GM23338 (cell line): ENCODE results near the gene RTL10. TPM values are rescaled to one million over a fixed set of nuclear protein-coding genes. Genes with fewer than 3 reads are reported as not detected.

ENCODE experiments used
- ATAC-seq: fragments of 200-7000 bp; cut with Tn5 transposase; 3 replicates; pipeline ENCODE4 v1.9.1; 2020
- DNase-seq: peaks from one replicate; pipeline ENCODE4 v3.0.0-alpha.2; 2015; ENCODE audit warnings: low spot score
- H2AFZ ChIP-seq: fragments of 200-600 bp; sonication (generic); 2 replicates; pipeline ENCODE4 v1.8.0; 2016; ENCODE audit warnings: antibody characterized with exemption, mild to moderate bottlenecking, moderate library complexity
- H3F3A ChIP-seq: fragments of 200-600 bp; sonication (generic); replicated peaks from 2 replicates; pipeline ENCODE4 v1.8.0; 2017; ENCODE audit warnings: antibody characterized with exemption, mixed run types, low read depth
- H3K27ac ChIP-seq: fragments of 200-600 bp; sonication (generic); 2 replicates; pipeline ENCODE4 v1.6.1; 2016; ENCODE audit warnings: low read depth
- H3K27me3 ChIP-seq: fragments of 200-600 bp; sonication (generic); 2 replicates; pipeline ENCODE4 v1.8.0; 2016; ENCODE audit warnings: mild to moderate bottlenecking, mixed run types, moderate library complexity; ENCODE audit not compliant: insufficient read depth
- H3K36me3 ChIP-seq: fragments of 200-600 bp; sonication (generic); 2 replicates; pipeline ENCODE4 v1.8.0; 2016; ENCODE audit warnings: mild to moderate bottlenecking; ENCODE audit not compliant: insufficient read depth
- H3K4me1 ChIP-seq: fragments of 200-600 bp; sonication (generic); 2 replicates; pipeline ENCODE4 v1.8.0; 2016; ENCODE audit warnings: mild to moderate bottlenecking, moderate library complexity; ENCODE audit not compliant: insufficient read depth
- H3K4me2 ChIP-seq: fragments of 200-600 bp; sonication (generic); 2 replicates; pipeline ENCODE4 v1.7.1; 2017; ENCODE audit warnings: mixed run types
- H3K4me3 ChIP-seq: fragments of 200-600 bp; sonication (generic); 2 replicates; pipeline ENCODE4 v1.6.1; 2016; ENCODE audit warnings: mixed run types
- H3K79me2 ChIP-seq: fragments of 200-600 bp; sonication (generic); replicated peaks from 2 replicates; pipeline ENCODE4 v1.8.0; 2017; ENCODE audit warnings: mild to moderate bottlenecking; ENCODE audit not compliant: insufficient read depth
- H3K9me2 ChIP-seq: fragments of 200-600 bp; sonication (generic); 2 replicates; pipeline ENCODE4 v1.8.0; 2017; ENCODE audit not compliant: insufficient read depth
- H4K20me1 ChIP-seq: fragments of 200-600 bp; sonication (generic); replicated peaks from 2 replicates; pipeline ENCODE4 v1.8.0; 2017; ENCODE audit warnings: mild to moderate bottlenecking; ENCODE audit not compliant: insufficient read depth
- H3K27ac Mint-ChIP-seq: 2 replicates; pipeline ENCODE4 v1.8.0; 2020; ENCODE audit warnings: inconsistent platforms, mild to moderate bottlenecking, moderate library complexity, mixed read lengths
- H3K27me3 Mint-ChIP-seq: 3 replicates; pipeline ENCODE4 v1.8.0; 2022; ENCODE audit warnings: low read depth, mild to moderate bottlenecking, moderate library complexity, mixed read lengths, inconsistent platforms; ENCODE audit not compliant: insufficient read depth, poor library complexity
- H3K36me3 Mint-ChIP-seq: 3 replicates; pipeline ENCODE4 v1.8.0; 2021; ENCODE audit warnings: low read depth, mild to moderate bottlenecking, inconsistent platforms, moderate library complexity, mixed read lengths
- H3K4me1 Mint-ChIP-seq: 3 replicates; pipeline ENCODE4 v1.8.0; 2020; ENCODE audit warnings: mild to moderate bottlenecking, inconsistent platforms, mixed read lengths
- H3K4me3 Mint-ChIP-seq: 3 replicates; pipeline ENCODE4 v1.8.0; 2021; ENCODE audit warnings: moderate library complexity, mild to moderate bottlenecking, inconsistent platforms, mixed read lengths
- H3K9me3 Mint-ChIP-seq: 3 replicates; pipeline ENCODE4 v1.8.0; 2020; ENCODE audit warnings: moderate library complexity, mild to moderate bottlenecking, inconsistent platforms, mixed read lengths
- CREB1 ChIP-seq: fragments of 250-450 bp; sonication (Bioruptor Pico); IDR thresholded peaks from 2 replicates; pipeline ENCODE4 v1.5.0; 2020; ENCODE audit warnings: low read depth, mild to moderate bottlenecking, moderate library complexity
- JUNB ChIP-seq: IDR thresholded peaks from one replicate; pipeline ENCODE4 v1.6.1; 2016; ENCODE audit warnings: antibody characterized with exemption; ENCODE audit not compliant: unreplicated experiment
- STAT1 ChIP-seq: IDR thresholded peaks from one replicate; pipeline ENCODE4 v1.6.1; 2016; ENCODE audit warnings: antibody characterized with exemption; ENCODE audit not compliant: unreplicated experiment
- ZNF114 ChIP-seq: fragments of 250-450 bp; sonication (Bioruptor Pico); IDR thresholded peaks from 2 replicates; pipeline ENCODE4 v1.5.0; 2020; ENCODE audit warnings: mild to moderate bottlenecking, moderate library complexity
- ZNF331 ChIP-seq: fragments of 250-450 bp; sonication (Bioruptor Pico); IDR thresholded peaks from 2 replicates; pipeline ENCODE4 v1.5.0; 2020; ENCODE audit warnings: low read depth, mild to moderate bottlenecking, moderate library complexity
- polyA plus RNA-seq: library from polyadenylated mRNA; unstranded; fragments of >200 nt; fragmentation: Nextera tagmentation; extraction: Ambion mirVana; gene quantifications from 2 replicates; pipeline ENCODE4 v1.2.1, GENCODE V29; 2016
- total RNA-seq: library from RNA; depleted of rRNA; stranded (reverse); fragments of >200 nt; shearing (Covaris generic); gene quantifications from 2 replicates; pipeline ENCODE4 v1.2.3, GENCODE V29; 2014
- TF ChIP-seq, protein P1 (sequence below): IDR thresholded peaks from 2 replicates; pipeline ENCODE4 v1.6.1; 2016; ENCODE audit warnings: antibody characterized with exemption
- TF ChIP-seq, protein P2 (sequence below): fragments of 250-450 bp; sonication (Bioruptor Pico); IDR thresholded peaks from 2 replicates; pipeline ENCODE4 v1.5.0; 2020; ENCODE audit warnings: mild to moderate bottlenecking, moderate library complexity

RTL10 gene
- total and polyA plus RNA-seq, 2 experiments from 2014 or later, result 9.4 to 17.4 TPM

DNA sequence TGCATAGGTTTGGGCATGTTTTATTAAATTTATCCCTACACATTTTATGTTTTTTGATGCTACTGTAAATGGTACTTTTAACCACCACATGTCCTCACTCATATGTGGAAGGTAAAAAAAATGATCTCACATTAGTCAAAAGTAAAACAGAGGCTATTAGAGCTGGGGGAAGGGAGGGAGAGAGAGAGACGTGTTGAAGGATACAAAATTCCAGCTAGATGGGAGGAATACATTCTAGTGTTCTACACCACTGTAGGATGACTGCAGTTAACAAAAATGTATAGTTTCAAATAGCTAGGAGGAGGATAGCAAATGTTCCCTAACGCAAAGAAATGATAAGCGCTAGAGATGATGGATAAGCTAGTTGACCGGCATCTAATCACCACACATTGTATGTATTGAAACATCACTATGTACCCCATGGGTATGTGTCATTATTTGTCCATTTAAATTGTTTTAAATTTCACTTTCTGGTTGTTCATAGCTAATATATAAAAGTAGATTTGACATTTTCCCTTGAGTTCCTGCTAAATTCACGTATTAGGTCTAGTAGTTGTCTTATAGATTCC, 9.9 kb upstream of the RTL10 start:
- peaks cover 11% of the 10 kb centered on the region for H3K27me3 Mint-ChIP-seq
- Histone ChIP-seq H3K4me2 (no peak overlapping the region), H3K4me1 (no peaks in the 10 kb centered on the region), H2AFZ (no peak overlapping the region), H3K27me3 (no peaks in the 10 kb centered on the region), H3K27ac (no peak overlapping the region), H3K9me2 (no peaks in the 10 kb centered on the region), H3K4me3 (no peak overlapping the region), H3F3A (no peaks in the 10 kb centered on the region), H4K20me1 (no peaks in the 10 kb centered on the region), H3K79me2 (no peaks in the 10 kb centered on the region), H3K36me3 (no peaks in the 10 kb centered on the region)
- H3K4me3 Mint-ChIP-seq, result no peak overlapping the region
- H3K9me3 Mint-ChIP-seq, result no peaks in the 10 kb centered on the region
- ATAC-seq (no peak), DNase-seq (no peak)
- no peaks in the 10 kb centered on the region; the same call in 2 of the 3 replicates for H3K36me3 Mint-ChIP-seq
- peaks cover 12% of the 10 kb centered on the region for H3K4me1 Mint-ChIP-seq
- TF ChIP-seq JUNB (no peak), STAT1 (no peak), ZNF114 (no peak)
- H3K27ac Mint-ChIP-seq, result no peak overlapping the region

DNA sequence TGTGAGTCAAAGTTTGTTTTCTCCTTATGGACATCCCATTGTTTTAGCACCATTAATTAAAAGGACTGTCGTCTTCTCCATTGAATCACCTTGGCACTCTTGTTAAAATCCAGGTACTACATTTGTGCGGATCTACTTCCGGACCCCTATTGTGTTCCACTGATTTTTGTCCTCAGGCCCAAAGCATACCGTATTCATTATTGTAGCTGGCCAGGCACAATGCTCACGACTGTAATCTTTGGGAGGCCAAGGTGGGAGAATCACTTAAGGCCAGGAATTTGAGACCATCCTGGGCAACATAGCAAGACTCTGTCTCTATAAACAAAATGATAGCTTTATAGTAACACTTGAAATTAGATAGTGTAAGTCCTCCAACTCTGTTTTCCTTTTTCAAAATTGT, 8.9 kb upstream of the RTL10 start:
- no peak for ATAC-seq
- no peak overlapping the region for H3K27ac ChIP-seq
- peaks cover 4% of the 10 kb centered on the region for H3K27me3 Mint-ChIP-seq
- H3K79me2 ChIP-seq, result no peaks in the 10 kb centered on the region
- H3K9me3 Mint-ChIP-seq, result no peaks in the 10 kb centered on the region
- H3K36me3 Mint-ChIP-seq, result no peaks in the 10 kb centered on the region; the same call in 2 of the 3 replicates
- no peaks in the 10 kb centered on the region for H3K4me1 ChIP-seq
- no peak for TF ChIP-seq ZNF331 (CRISPR knock-in tag)
- TF ChIP-seq, protein P1, sequence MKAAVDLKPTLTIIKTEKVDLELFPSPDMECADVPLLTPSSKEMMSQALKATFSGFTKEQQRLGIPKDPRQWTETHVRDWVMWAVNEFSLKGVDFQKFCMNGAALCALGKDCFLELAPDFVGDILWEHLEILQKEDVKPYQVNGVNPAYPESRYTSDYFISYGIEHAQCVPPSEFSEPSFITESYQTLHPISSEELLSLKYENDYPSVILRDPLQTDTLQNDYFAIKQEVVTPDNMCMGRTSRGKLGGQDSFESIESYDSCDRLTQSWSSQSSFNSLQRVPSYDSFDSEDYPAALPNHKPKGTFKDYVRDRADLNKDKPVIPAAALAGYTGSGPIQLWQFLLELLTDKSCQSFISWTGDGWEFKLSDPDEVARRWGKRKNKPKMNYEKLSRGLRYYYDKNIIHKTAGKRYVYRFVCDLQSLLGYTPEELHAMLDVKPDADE, result no peak
- no peak for TF ChIP-seq CREB1
- no peak for TF ChIP-seq STAT1
- no peaks in the 10 kb centered on the region for H3F3A ChIP-seq
- H3K4me1 Mint-ChIP-seq, result peaks cover 7% of the 10 kb centered on the region
- no peak overlapping the region for H3K4me2 ChIP-seq
- no peaks in the 10 kb centered on the region for H3K36me3 ChIP-seq
- no peaks in the 10 kb centered on the region for H3K27me3 ChIP-seq
- no peak overlapping the region for H3K27ac Mint-ChIP-seq
- H2AFZ ChIP-seq, result no peak overlapping the region
- no peaks in the 10 kb centered on the region for H4K20me1 ChIP-seq
- H3K4me3 ChIP-seq, result no peak overlapping the region
- no peak for DNase-seq
- H3K9me2 ChIP-seq, result no peaks in the 10 kb centered on the region
- no peak overlapping the region for H3K4me3 Mint-ChIP-seq

DNA sequence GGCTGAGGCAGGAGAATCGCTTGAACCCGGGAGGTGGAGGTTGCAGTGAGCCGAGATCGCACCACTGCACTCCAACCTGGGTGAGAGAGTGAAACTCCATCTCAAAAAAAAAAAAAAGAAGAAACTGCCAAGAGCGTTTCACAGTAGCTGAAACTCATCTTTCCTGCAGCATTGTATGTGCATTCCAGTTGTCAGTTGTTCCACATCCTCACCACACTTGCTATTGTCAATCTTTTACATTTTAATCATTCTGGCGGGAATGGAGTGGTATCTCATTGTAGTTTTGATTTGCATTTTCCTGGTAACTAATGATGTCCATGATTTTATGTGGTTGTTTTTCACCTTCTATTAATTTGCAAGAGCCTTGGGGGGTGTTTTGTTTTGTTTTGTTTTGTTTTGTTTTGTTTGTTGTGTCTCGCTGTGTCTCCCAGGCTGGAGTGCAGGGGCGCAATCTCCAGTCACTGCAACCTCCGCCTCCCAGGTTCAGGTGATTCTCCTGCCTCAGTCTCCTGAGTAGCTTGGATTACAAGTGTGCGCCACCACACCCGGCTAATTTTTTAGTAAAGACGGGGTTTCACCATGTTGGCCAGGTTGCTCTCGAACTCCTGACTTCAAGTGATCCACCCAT, 8.1 kb upstream of the RTL10 start:
- H3K4me2 ChIP-seq, result no peak overlapping the region
- H3K27ac Mint-ChIP-seq, result no peak overlapping the region
- H3K36me3 ChIP-seq, result no peaks in the 10 kb centered on the region
- no peak overlapping the region for H3K4me3 ChIP-seq
- DNase-seq (no peak), ATAC-seq (no peak)
- H3F3A ChIP-seq, result no peaks in the 10 kb centered on the region
- no peaks in the 10 kb centered on the region for H4K20me1 ChIP-seq
- H3K27ac ChIP-seq, result no peak overlapping the region
- peaks cover 7% of the 10 kb centered on the region; the same call in 2 of the 3 replicates for H3K4me1 Mint-ChIP-seq
- H2AFZ ChIP-seq, result no peak overlapping the region
- no peaks in the 10 kb centered on the region for H3K4me1 ChIP-seq
- peaks cover 2% of the 10 kb centered on the region for H3K27me3 Mint-ChIP-seq
- H3K9me3 Mint-ChIP-seq, result no peaks in the 10 kb centered on the region
- no peaks in the 10 kb centered on the region for H3K79me2 ChIP-seq
- no peaks in the 10 kb centered on the region for H3K9me2 ChIP-seq
- H3K27me3 ChIP-seq, result no peaks in the 10 kb centered on the region
- no peak overlapping the region for H3K4me3 Mint-ChIP-seq
- H3K36me3 Mint-ChIP-seq, result no peaks in the 10 kb centered on the region; the same call in 2 of the 3 replicates
- TF ChIP-seq, protein P2, sequence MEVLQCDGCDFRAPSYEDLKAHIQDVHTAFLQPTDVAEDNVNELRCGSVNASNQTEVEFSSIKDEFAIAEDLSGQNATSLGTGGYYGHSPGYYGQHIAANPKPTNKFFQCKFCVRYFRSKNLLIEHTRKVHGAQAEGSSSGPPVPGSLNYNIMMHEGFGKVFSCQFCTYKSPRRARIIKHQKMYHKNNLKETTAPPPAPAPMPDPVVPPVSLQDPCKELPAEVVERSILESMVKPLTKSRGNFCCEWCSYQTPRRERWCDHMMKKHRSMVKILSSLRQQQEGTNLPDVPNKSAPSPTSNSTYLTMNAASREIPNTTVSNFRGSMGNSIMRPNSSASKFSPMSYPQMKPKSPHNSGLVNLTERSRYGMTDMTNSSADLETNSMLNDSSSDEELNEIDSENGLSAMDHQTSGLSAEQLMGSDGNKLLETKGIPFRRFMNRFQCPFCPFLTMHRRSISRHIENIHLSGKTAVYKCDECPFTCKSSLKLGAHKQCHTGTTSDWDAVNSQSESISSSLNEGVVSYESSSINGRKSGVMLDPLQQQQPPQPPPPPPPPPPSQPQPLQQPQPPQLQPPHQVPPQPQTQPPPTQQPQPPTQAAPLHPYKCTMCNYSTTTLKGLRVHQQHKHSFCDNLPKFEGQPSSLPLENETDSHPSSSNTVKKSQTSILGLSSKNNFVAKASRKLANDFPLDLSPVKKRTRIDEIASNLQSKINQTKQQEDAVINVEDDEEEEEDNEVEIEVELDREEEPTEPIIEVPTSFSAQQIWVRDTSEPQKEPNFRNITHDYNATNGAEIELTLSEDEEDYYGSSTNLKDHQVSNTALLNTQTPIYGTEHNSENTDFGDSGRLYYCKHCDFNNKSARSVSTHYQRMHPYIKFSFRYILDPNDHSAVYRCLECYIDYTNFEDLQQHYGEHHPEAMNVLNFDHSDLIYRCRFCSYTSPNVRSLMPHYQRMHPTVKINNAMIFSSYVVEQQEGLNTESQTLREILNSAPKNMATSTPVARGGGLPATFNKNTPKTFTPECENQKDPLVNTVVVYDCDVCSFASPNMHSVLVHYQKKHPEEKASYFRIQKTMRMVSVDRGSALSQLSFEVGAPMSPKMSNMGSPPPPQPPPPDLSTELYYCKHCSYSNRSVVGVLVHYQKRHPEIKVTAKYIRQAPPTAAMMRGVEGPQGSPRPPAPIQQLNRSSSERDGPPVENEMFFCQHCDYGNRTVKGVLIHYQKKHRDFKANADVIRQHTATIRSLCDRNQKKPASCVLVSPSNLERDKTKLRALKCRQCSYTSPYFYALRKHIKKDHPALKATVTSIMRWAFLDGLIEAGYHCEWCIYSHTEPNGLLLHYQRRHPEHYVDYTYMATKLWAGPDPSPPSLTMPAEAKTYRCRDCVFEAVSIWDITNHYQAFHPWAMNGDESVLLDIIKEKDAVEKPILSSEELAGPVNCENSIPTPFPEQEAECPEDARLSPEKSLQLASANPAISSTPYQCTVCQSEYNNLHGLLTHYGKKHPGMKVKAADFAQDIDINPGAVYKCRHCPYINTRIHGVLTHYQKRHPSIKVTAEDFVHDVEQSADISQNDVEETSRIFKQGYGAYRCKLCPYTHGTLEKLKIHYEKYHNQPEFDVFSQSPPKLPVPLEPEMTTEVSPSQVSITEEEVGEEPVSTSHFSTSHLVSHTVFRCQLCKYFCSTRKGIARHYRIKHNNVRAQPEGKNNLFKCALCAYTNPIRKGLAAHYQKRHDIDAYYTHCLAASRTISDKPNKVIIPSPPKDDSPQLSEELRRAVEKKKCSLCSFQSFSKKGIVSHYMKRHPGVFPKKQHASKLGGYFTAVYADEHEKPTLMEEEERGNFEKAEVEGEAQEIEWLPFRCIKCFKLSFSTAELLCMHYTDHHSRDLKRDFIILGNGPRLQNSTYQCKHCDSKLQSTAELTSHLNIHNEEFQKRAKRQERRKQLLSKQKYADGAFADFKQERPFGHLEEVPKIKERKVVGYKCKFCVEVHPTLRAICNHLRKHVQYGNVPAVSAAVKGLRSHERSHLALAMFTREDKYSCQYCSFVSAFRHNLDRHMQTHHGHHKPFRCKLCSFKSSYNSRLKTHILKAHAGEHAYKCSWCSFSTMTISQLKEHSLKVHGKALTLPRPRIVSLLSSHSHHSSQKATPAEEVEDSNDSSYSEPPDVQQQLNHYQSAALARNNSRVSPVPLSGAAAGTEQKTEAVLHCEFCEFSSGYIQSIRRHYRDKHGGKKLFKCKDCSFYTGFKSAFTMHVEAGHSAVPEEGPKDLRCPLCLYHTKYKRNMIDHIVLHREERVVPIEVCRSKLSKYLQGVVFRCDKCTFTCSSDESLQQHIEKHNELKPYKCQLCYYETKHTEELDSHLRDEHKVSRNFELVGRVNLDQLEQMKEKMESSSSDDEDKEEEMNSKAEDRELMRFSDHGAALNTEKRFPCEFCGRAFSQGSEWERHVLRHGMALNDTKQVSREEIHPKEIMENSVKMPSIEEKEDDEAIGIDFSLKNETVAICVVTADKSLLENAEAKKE (CRISPR knock-in tag), result no peak
- TF ChIP-seq, protein P1, result no peak
- TF ChIP-seq STAT1 (no peak), CREB1 (no peak)
